Neural crest cell (in vitro differentiated cells): Measurements from ENCODE around the gene LHFPL3. TPM values are rescaled to one million over a fixed set of nuclear protein-coding genes. Genes with fewer than 3 reads are reported as not detected.

Experiments
- DNase-seq: peaks from one replicate; pipeline ENCODE4 v3.0.0; 2021; ENCODE audit warnings: low read depth, mixed read lengths, low spot score
- H3K27ac Mint-ChIP-seq: one replicate; pipeline ENCODE4 v1.8.0; 2021; ENCODE audit warnings: mild to moderate bottlenecking, mixed read lengths; ENCODE audit not compliant: unreplicated experiment
- H3K27me3 Mint-ChIP-seq: 2 replicates; pipeline ENCODE4 v1.8.0; 2021; ENCODE audit warnings: low read depth, mild to moderate bottlenecking, mixed read lengths
- H3K36me3 Mint-ChIP-seq: 2 replicates; pipeline ENCODE4 v1.8.0; 2021; ENCODE audit warnings: low read depth, mild to moderate bottlenecking, mixed read lengths
- H3K4me1 Mint-ChIP-seq: 2 replicates; pipeline ENCODE4 v1.8.0; 2021; ENCODE audit warnings: mixed read lengths
- H3K4me3 Mint-ChIP-seq: one replicate; pipeline ENCODE4 v1.8.0; 2021; ENCODE audit warnings: mild to moderate bottlenecking, mixed read lengths
- H3K9me3 Mint-ChIP-seq: 2 replicates; pipeline ENCODE4 v1.8.0; 2021; ENCODE audit warnings: mixed read lengths
- CTCF ChIP-seq: fragments of 200-600 bp; sonication (generic); conservative IDR thresholded peaks from 2 replicates; pipeline ENCODE4 v1.5.0; 2021; ENCODE audit warnings: antibody characterized with exemption, mild to moderate bottlenecking
- total RNA-seq: library from RNA; stranded (reverse); gene quantifications from 2 replicates; pipeline ENCODE4 v1.2.1, GENCODE V29; 2021

LHFPL3 gene
- total RNA-seq, 1 donor from 2014 or later: not detected

GRCh38 chr7:104621321-104621720, 292.9 kb downstream of the LHFPL3 start:
- no peak overlapping the region for H3K27ac Mint-ChIP-seq
- no peaks in the 10 kb centered on the region for H3K4me1 Mint-ChIP-seq
- no peak overlapping the region for H3K4me3 Mint-ChIP-seq
- no peak for DNase-seq
- peaks cover 4% of the 10 kb centered on the region for H3K9me3 Mint-ChIP-seq
- no peaks in the 10 kb centered on the region for H3K36me3 Mint-ChIP-seq
- peaks cover 48% of the 10 kb centered on the region for H3K27me3 Mint-ChIP-seq
- no peak for TF ChIP-seq CTCF

- no peaks in the 10 kb centered on the region for H3K4me1 Mint-ChIP-seq
- no peak overlapping the region for H3K4me3 Mint-ChIP-seq
- no peak overlapping the region for H3K27ac Mint-ChIP-seq
- no peaks in the 10 kb centered on the region for H3K9me3 Mint-ChIP-seq
- H3K27me3 Mint-ChIP-seq: peaks cover 37% of the 10 kb centered on the region
- no peak for DNase-seq
- no peak for TF ChIP-seq CTCF
- H3K36me3 Mint-ChIP-seq: no peaks in the 10 kb centered on the region
These were observed 297.6 kb downstream of the LHFPL3 start for GRCh38 chr7:104625956-104626355.

DNA sequence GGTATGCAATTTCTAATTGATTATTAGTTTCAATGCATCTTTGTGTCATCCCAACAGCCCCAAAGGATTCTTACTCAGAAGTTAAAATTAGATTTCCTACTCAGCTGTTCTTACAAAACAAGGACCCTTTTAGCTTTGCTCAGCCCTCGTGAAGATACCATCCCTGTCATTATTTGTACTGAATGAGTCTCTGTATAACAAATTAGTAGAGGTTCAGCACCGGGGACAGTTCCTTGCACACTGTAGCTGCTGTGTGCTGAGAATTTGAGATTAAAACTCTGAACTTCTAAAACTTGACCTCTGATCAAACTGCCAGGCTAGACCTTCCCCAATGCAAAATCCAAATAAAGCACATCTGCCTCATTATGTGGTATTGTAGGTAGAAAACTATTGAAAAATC, 299.1 kb downstream of the LHFPL3 start:
- Mint-ChIP-seq H3K27ac (no peak overlapping the region), H3K27me3 (peaks cover 42% of the 10 kb centered on the region), H3K36me3 (no peaks in the 10 kb centered on the region), H3K9me3 (no peaks in the 10 kb centered on the region), H3K4me1 (no peaks in the 10 kb centered on the region), H3K4me3 (no peak overlapping the region)
- peak; percentile 59 for DNase-seq
- no peak for TF ChIP-seq CTCF

GRCh38 chr7:104628017-104628416, 299.6 kb downstream of the LHFPL3 start:
- peaks cover 43% of the 10 kb centered on the region for H3K27me3 Mint-ChIP-seq
- H3K27ac Mint-ChIP-seq: no peak overlapping the region
- no peaks in the 10 kb centered on the region for H3K9me3 Mint-ChIP-seq

DNA sequence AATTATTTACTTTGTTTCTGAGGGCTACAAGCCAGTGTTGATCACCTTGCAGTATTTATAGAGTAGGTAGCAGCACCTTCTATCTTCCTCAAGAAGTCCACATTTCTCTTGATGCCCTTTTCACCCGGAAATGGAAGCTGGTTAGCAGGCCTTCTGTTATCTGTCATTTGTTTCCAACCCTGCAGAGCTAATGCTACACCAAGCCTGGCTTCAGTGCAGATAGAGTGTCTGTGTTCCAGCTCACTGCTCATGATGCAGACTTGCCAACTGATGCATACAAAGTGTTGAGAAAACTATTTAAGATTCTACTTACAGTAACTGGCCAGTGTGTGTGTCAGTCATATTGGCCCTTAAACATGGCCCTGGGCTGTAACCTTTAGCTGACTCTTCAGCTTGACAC, 301.0 kb downstream of the LHFPL3 start:
- TF ChIP-seq CTCF: no peak
- Mint-ChIP-seq H3K4me1 (no peaks in the 10 kb centered on the region), H3K9me3 (no peaks in the 10 kb centered on the region), H3K36me3 (no peaks in the 10 kb centered on the region), H3K27ac (no peak overlapping the region), H3K4me3 (no peak overlapping the region), H3K27me3 (peaks cover 48% of the 10 kb centered on the region)
- no peak for DNase-seq

More at GRCh38 chr7:104628017-104628416, 299.6 kb downstream of the LHFPL3 start:
- no peaks in the 10 kb centered on the region for H3K4me1 Mint-ChIP-seq
- no peak for DNase-seq
- no peak overlapping the region for H3K4me3 Mint-ChIP-seq
- TF ChIP-seq CTCF: no peak
- H3K36me3 Mint-ChIP-seq: no peaks in the 10 kb centered on the region

DNA sequence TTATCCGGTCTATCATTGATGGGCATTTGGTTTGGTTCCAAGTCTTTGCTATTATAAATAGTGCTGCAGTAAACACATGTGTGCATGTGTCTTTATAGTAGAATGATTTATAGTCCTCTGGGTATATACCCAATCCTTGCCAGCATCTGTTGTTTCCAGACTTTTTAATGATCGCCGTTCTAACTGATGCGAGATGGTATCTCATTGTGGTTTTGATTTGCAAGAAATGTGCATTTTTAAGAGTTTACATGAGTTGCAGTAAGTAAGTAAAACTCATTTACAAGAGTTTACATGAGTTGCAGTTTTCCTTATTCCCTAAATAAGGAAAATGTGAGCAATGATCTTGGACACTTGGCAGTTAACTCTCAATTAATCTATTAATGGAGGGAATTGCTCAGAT, 312.1 kb downstream of the LHFPL3 start:
- Mint-ChIP-seq H3K36me3 (no peaks in the 10 kb centered on the region), H3K4me3 (no peak overlapping the region), H3K27me3 (peaks cover 48% of the 10 kb centered on the region), H3K4me1 (no peaks in the 10 kb centered on the region), H3K9me3 (no peaks in the 10 kb centered on the region), H3K27ac (no peak overlapping the region)
- no peak for TF ChIP-seq CTCF
- no peak for DNase-seq
